ENCODE measurements around the gene GMPPB.
"Not testable (repeated sequence)": the region's sequence is repeated elsewhere in the genome, so short reads cannot be mapped to it uniquely, and the experiment has no call there.

- not testable (repeated sequence) for TF ChIP-seq CTCF (conservative IDR thresholded peaks at IDR 0.05 in 1 of 2, IDR thresholded peaks at IDR 0.05 in 1 of 2; ENCODE audit: extremely low read depth in 1 of 2, insufficient read depth in 1 of 2, low read depth in 1 of 2, low read length in 2 of 2); EZH2 (IDR thresholded peaks at IDR 0.05; ENCODE audit: borderline replicate concordance, low read length)
Observed at GRCh38 chr3:49686346-49686745, 37.4 kb downstream of the GMPPB start.
